Posterior vena cava (tissue), 2 donors: ENCODE data around the gene SIPA1L2. TPM values are rescaled to one million over a fixed set of nuclear protein-coding genes. Genes with fewer than 3 reads are reported as not detected.

Experiments used
- DNase-seq: peaks from one replicate; pipeline ENCODE4 v3.0.0-alpha.2; 2020; ENCODE audit warnings: low spot score
- intact Hi-C, 2 donors: fragments of 100-400 bp; cut with DNase I; formaldehyde crosslinking; loops; one replicate each; pipeline versions ENCODE4 v1.14.1 to v1.14.2; 2022 to 2023
- total RNA-seq, 2 donors: library from RNA; stranded (reverse); fragmentation: NEBNext Ultra II Directional; extraction: Animal tissue kit (Norgen Biotek cat#: 25700); gene quantifications; one replicate each; pipeline ENCODE4 v1.2.1, GENCODE V29; 2021
- donor health status: DM: yes; HTN: yes; CAD: no.
- donor health status: DM: yes; HTN: yes; CAD: no.

SIPA1L2 gene
- total RNA-seq, 2 donors from 2014 or later, result 14.1 to 14.9 TPM

GRCh38 chr1:232598133-232598532 is 31.8 kb downstream of the SIPA1L2 start:
- intact Hi-C loops, result no loop called here
- DNase-seq, result no peak

- no peak for DNase-seq
- intact Hi-C loops, result no loop called here
Measured at GRCh38 chr1:232597721-232598120, 32.2 kb downstream of the SIPA1L2 start.

- intact Hi-C loops, result no loop called here
- DNase-seq, result no peak
Measured at GRCh38 chr1:232596666-232597303, 33.1 kb downstream of the SIPA1L2 start.

GRCh38 chr1:232594768-232595698 is 34.9 kb downstream of the SIPA1L2 start:
- DNase-seq, result no peak
- intact Hi-C loops, result no loop called here

GRCh38 chr1:232593717-232594502 is 36.0 kb downstream of the SIPA1L2 start:
- DNase-seq, result no peak
- intact Hi-C loops, result no loop called here

GRCh38 chr1:232591344-232591743 is 38.6 kb downstream of the SIPA1L2 start:
- intact Hi-C loops, result no loop called here
- DNase-seq, result no peak

- DNase-seq, result no peak
- intact Hi-C loops, result no loop called here
Measured at GRCh38 chr1:232590744-232591082, 39.2 kb downstream of the SIPA1L2 start.

- no peak for DNase-seq
- intact Hi-C loops, result no loop called here
Measured at GRCh38 chr1:232589812-232590743, 39.9 kb downstream of the SIPA1L2 start.

- intact Hi-C loops, result no loop called here
Measured at GRCh38 chr1:232589111-232589811, 40.7 kb downstream of the SIPA1L2 start.

GRCh38 chr1:232587141-232588008 is 42.6 kb downstream of the SIPA1L2 start:
- intact Hi-C loops, result no loop called here
- no peak for DNase-seq

More at GRCh38 chr1:232589111-232589811, 40.7 kb downstream of the SIPA1L2 start:
- DNase-seq, result no peak

- intact Hi-C loops, result no loop called here
- no peak for DNase-seq
Measured at GRCh38 chr1:232586679-232587078, 43.3 kb downstream of the SIPA1L2 start.

GRCh38 chr1:232585486-232585885 is 44.4 kb downstream of the SIPA1L2 start:
- intact Hi-C loops, result no loop called here
- no peak for DNase-seq

GRCh38 chr1:232581932-232582331 is 48.0 kb downstream of the SIPA1L2 start:
- intact Hi-C loops, result no loop called here
- no peak for DNase-seq
